K562 (cell line): Measurements from ENCODE around the gene PPP4R3B. TPM values are rescaled to one million over a fixed set of nuclear protein-coding genes. Genes with fewer than 3 reads are reported as not detected.

ENCODE experiments used
- CHD1 ChIP-seq: fragments of 200-600 bp; sonication (generic); IDR thresholded peaks from one replicate; pipeline ENCODE4 v1.6.1; 2012; ENCODE audit warnings: mild to moderate bottlenecking, moderate library complexity, low read length, inconsistent platforms
- FUS ChIP-seq: fragments of 200-400 bp; formaldehyde crosslinking; optimal IDR thresholded peaks from 2 replicates; pipeline ENCODE3; 2017; ENCODE audit warnings: low read depth, low read length
- KDM2B ChIP-seq: fragments of 250-450 bp; sonication (Bioruptor Pico); IDR thresholded peaks from 2 replicates; pipeline ENCODE4 v1.8.0; 2021; ENCODE audit warnings: mild to moderate bottlenecking, moderate library complexity
- MCM5 ChIP-seq: fragments of 450-650 bp; IDR thresholded peaks from 2 replicates; pipeline ENCODE4 v1.6.1; 2016; ENCODE audit warnings: low read depth
- MNT ChIP-seq, 2 experiments: fragments of 450-650 bp; conservative IDR thresholded peaks; 2 replicates each; pipeline ENCODE4 v1.6.1; 2017; ENCODE audit warnings: mild to moderate bottlenecking in 2 of 2, moderate library complexity in 2 of 2
- PCBP1 ChIP-seq: fragments of 200-400 bp; formaldehyde crosslinking; IDR thresholded peaks from 2 replicates; pipeline ENCODE4 v1.6.1; 2018; ENCODE audit warnings: mild to moderate bottlenecking, low read depth, low read length; ENCODE audit not compliant: poor library complexity, severe bottlenecking
- POLR2A ChIP-seq: fragments of 450-650 bp; conservative IDR thresholded peaks from 2 replicates; pipeline ENCODE4 v1.6.1; 2016
- RBM22 ChIP-seq: fragments of 200-400 bp; formaldehyde crosslinking; IDR thresholded peaks from 2 replicates; pipeline ENCODE4 v1.6.1; 2018; ENCODE audit warnings: low read length, low read depth; ENCODE audit not compliant: poor library complexity, severe bottlenecking
- SETDB1 ChIP-seq: IDR thresholded peaks from one replicate; pipeline ENCODE4 v1.6.1; 2012; ENCODE audit warnings: low read length, control low read depth, inconsistent platforms
- SIRT6 ChIP-seq: IDR thresholded peaks from one replicate; pipeline ENCODE4 v1.6.1; 2012; ENCODE audit warnings: low read depth, mild to moderate bottlenecking, control low read depth, inconsistent platforms, low read length, moderate library complexity
- SNIP1 ChIP-seq: fragments of 450-650 bp; IDR thresholded peaks from 2 replicates; pipeline ENCODE4 v1.7.1; 2017; ENCODE audit warnings: low read depth, mild to moderate bottlenecking
- TAF1 ChIP-seq: IDR thresholded peaks from 2 replicates; pipeline ENCODE4 v1.6.1; 2011; ENCODE audit warnings: mild to moderate bottlenecking, low read length, moderate library complexity; ENCODE audit not compliant: insufficient read depth, control insufficient read depth, severe bottlenecking; ENCODE audit errors: extremely low read depth
- VEZF1 ChIP-seq: fragments of 200-800 bp; sonication (Bioruptor generic); IDR thresholded peaks from 2 replicates; pipeline ENCODE4 v1.6.1; 2017; ENCODE audit warnings: missing genetic modification characterization, missing compliant biosample characterization
- ZBED1 ChIP-seq: IDR thresholded peaks from 2 replicates; pipeline ENCODE4 v1.6.1; 2014
- ZBTB33 ChIP-seq: sonication (generic); formaldehyde crosslinking; IDR thresholded peaks from 2 replicates; pipeline ENCODE4 v1.8.1; 2023; ENCODE audit warnings: mild to moderate bottlenecking, missing genetic modification reagents
- ZMIZ1 ChIP-seq, 2 experiments: fragments of 150-350 bp in 1 of 2; IDR thresholded peaks; 2 replicates each; pipeline ENCODE4 v1.6.1; 2012 to 2016; ENCODE audit warnings: low read depth in 2 of 2, low read length in 2 of 2, mild to moderate bottlenecking in 1 of 2, moderate library complexity in 1 of 2
- ZNF431 ChIP-seq: sonication (generic); formaldehyde crosslinking; IDR thresholded peaks from 2 replicates; pipeline ENCODE4 v1.8.0; 2022; ENCODE audit warnings: mild to moderate bottlenecking, missing genetic modification reagents
- ZNF507 ChIP-seq: conservative IDR thresholded peaks from 2 replicates; pipeline ENCODE4 v1.6.1; 2017; ENCODE audit warnings: missing genetic modification characterization, missing compliant biosample characterization
- ZNF77 ChIP-seq: fragments of 250-450 bp; sonication (Bioruptor Pico); IDR thresholded peaks from 2 replicates; pipeline ENCODE4 v1.5.0; 2020
- polyA plus RNA-seq, 8 experiments: library from polyadenylated mRNA; depleted of rRNA in 4 of 8; stranded (reverse) in 5 of 8; unstranded in 3 of 8; fragments of >200 nt; fragmentation: Nextera tagmentation in 2 of 8; fragmentation: Illumina TruSeq in 1 of 8; extraction: Ambion mirVana in 2 of 8; extraction: Trizol in 1 of 8; gene quantifications; 2 replicates each; pipeline versions ENCODE4 v1.2.1 to v1.2.3, GENCODE V29; 2011 to 2014; ENCODE audit warnings: inconsistent platforms in 1 of 8, missing spikeins in 1 of 8
- total RNA-seq, 7 experiments: library from RNA; depleted of rRNA in 6 of 7; stranded (reverse); fragments of >200 nt in 6 of 7; fragmentation: Illumina TruSeq in 2 of 7; extraction: Trizol in 2 of 7; gene quantifications; 2 replicates each; pipeline versions ENCODE4 v1.2.1 to v1.2.3, GENCODE V29; 2011 to 2021; ENCODE audit warnings: low replicate concordance in 1 of 7

The PPP4R3B gene
- total and polyA plus RNA-seq, 9 of the 15 experiments (the other 6 are each of a cell fraction or from before 2014, with no cell fraction given): 13.2 to 59.2 (median 41.9) TPM

GRCh38 chr2:55618275-55619055 lies 1.0 kb upstream of the PPP4R3B start (continued):
- TF ChIP-seq PCBP1: no peak
- TF ChIP-seq FUS: no peak
- TF ChIP-seq ZMIZ1 (IDR thresholded peaks at IDR 0.05; ENCODE audit: low read depth in 2 of 2, low read length in 2 of 2): 0 out of 4 replicates have a peak, but pooled peaks of 1 of the 2 experiments have one; percentile 20
- TF ChIP-seq POLR2A: no peak; the same call in 1 of the 2 replicates
- no peak for TF ChIP-seq SNIP1
- no peak for TF ChIP-seq KDM2B (CRISPR knock-in tag)
- no peak for TF ChIP-seq VEZF1 (CRISPR knock-in tag)
- no peak for TF ChIP-seq ZNF507 (tag)
- no peak for TF ChIP-seq SIRT6
- TF ChIP-seq MNT (conservative IDR thresholded peaks at IDR 0.05): peak; percentile 90 to 94
- no peak for TF ChIP-seq SETDB1
- TF ChIP-seq RBM22: no peak
- peak; percentile 30 for TF ChIP-seq TAF1
- peak; percentile 16 for TF ChIP-seq CHD1
- no peak for TF ChIP-seq MCM5
- TF ChIP-seq ZNF431: no peak
- TF ChIP-seq ZBED1: no peak
- no peak for TF ChIP-seq ZNF77 (CRISPR knock-in tag)
- TF ChIP-seq ZBTB33 (CRISPR knock-in tag): no peak
